Gastroesophageal sphincter (tissue), 4 donors: ENCODE measurements around the gene TIGD7. TPM values are rescaled to one million over a fixed set of nuclear protein-coding genes. Genes with fewer than 3 reads are reported as not detected.

Source experiments
- ATAC-seq: fragments of 150-250 bp; one replicate; pipeline ENCODE4 v1.9.1; 2016; ENCODE audit warnings: mild to moderate bottlenecking, moderate library complexity
- H3K27ac ChIP-seq, 4 donors: fragments of 200-600 bp; sonication (generic) in 3 of 4; 1 replicate in 3 of 4; 2 replicates in 1 of 4; pipeline ENCODE4 v1.5.1; 2016 to 2019
- H3K27me3 ChIP-seq: fragments of 200-600 bp; sonication (generic); one replicate; pipeline ENCODE4 v1.5.1; 2019
- H3K36me3 ChIP-seq, 2 donors: fragments of 200-600 bp; sonication (generic); one replicate each; pipeline ENCODE4 v1.5.1; 2019; ENCODE audit warnings: control low read depth in 1 of 2
- H3K4me1 ChIP-seq, 3 donors: fragments of 200-600 bp; sonication (generic); 1 replicate in 2 of 3; 2 replicates in 1 of 3; pipeline ENCODE4 v1.5.1; 2016 to 2019; ENCODE audit warnings: control low read depth in 2 of 3
- H3K4me3 ChIP-seq, 2 donors: fragments of 200-600 bp; sonication (generic); one replicate each; pipeline ENCODE4 v1.5.1; 2019; ENCODE audit warnings: mild to moderate bottlenecking in 1 of 2, moderate library complexity in 1 of 2
- H3K9me3 ChIP-seq, 3 donors: fragments of 200-600 bp; sonication (generic); one replicate each; pipeline ENCODE4 v1.5.1; 2017 to 2019; ENCODE audit warnings: control low read depth in 2 of 3
- EP300 ChIP-seq: sonication (generic); formaldehyde crosslinking; IDR thresholded peaks from one replicate; pipeline ENCODE4 v1.6.1; 2017; ENCODE audit warnings: antibody characterized with exemption, mild to moderate bottlenecking
- POLR2A ChIP-seq, 2 donors: fragments of 450-650 bp; IDR thresholded peaks; one replicate each; pipeline ENCODE4 v1.6.1; 2017; ENCODE audit warnings: antibody characterized with exemption in 2 of 2, mild to moderate bottlenecking in 2 of 2, moderate library complexity in 1 of 2
- POLR2AphosphoS5 ChIP-seq: sonication (generic); formaldehyde crosslinking; IDR thresholded peaks from one replicate; pipeline ENCODE4 v1.6.1; 2017; ENCODE audit warnings: antibody characterized with exemption
- WGBS, 2 donors: methylation state at CpG; one replicate each; pipeline ENCODE4 v1.1.5; 2018; ENCODE audit warnings: low coverage in 1 of 2; 5-methylcytosine and 5-hydroxymethylcytosine counted together
- total RNA-seq, 4 donors: library from RNA; depleted of rRNA; stranded (reverse); fragments of >200 nt; gene quantifications; one replicate each; pipeline ENCODE4 v1.1.0, GENCODE V29; 2016
- TF ChIP-seq, protein P1 (sequence below), 4 experiments: fragments of 200-600 bp in 2 of 4; fragments of 450-650 bp in 2 of 4; sonication (generic) in 1 of 4; IDR thresholded peaks; one replicate each; pipeline ENCODE4 v1.5.1; 2017 to 2019; ENCODE audit warnings: antibody characterized with exemption in 4 of 4, mild to moderate bottlenecking in 2 of 4, moderate library complexity in 2 of 4

The TIGD7 gene
- total RNA-seq, 4 donors from 2014 or later = 4.4 to 8.3 (median 6.2) TPM

DNA sequence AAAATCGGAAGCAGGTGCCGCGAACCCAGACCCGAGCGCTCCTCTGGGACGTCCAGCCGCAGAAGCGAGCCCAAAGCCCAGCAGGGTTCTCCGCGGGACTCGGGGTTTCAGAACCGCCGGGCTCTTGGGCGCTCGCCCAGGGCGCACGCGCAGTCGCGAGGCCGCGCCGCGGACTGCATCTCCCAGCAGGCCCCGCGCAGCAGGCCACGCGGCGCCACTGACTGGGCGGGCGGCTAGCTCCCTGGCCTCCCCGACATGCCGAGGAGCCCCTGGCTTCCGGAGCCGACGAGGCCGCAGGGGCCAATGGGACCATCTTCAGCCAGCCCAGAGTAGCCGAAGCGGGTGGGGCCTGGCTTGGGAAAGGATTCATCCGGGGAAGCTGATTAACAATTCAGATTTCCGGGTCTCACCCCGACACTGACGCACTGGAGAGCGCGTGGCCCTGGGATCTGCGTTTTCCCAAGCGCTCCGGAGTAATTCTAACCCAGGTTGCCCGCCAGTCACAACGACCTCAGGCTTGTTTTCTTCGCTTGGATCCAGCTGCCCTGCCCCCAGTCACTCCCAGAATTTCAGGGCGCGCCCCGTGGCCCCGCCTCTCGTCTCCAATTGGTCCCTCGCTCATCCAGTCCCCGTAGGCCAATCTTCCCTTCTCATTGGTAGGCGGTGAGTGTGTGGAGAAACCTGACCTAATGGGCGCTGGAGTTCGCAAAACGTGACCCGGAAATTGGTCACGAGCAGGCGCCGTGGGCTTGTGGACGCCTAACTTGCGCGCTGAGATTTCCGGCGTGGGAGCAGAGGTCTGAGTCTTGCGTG is 22.3 kb downstream of the TIGD7 start, which contains the start of gene ZNF263:
TSS of gene ZNF263 (plus strand) at position 762 of the 813 bp plus-strand sequence. CDS start 328 bp downstream, outside the sequence.
- Histone ChIP-seq H3K36me3 (peaks cover 0 to 34% of the 10 kb centered on the region in 2 donors), H3K4me1 (peaks cover 0 to 35% (median 16%) of the 10 kb centered on the region in 3 donors), H3K27ac (peak within 1 kb of the TSS; percentile 83 to 100 (median 98)), H3K4me3 (peak within 1 kb of the TSS; percentile 88 to 92), H3K27me3 (no peaks in the 10 kb centered on the region), H3K9me3 (peaks cover 0 to 34% (median 0%) of the 10 kb centered on the region in 3 donors)
- 0% methylated on average over 9 of the region's 72 CpGs; no CpG with 5 or more reads in 1 of the 2 donors for WGBS, 2 donors
- peak; percentile 97 for ATAC-seq
- TF ChIP-seq POLR2AphosphoS5 (peak; percentile 86), EP300 (no peak), POLR2A (IDR thresholded peaks at IDR 0.05) (peak; percentile 55 to 57)
- TF ChIP-seq, protein P1, sequence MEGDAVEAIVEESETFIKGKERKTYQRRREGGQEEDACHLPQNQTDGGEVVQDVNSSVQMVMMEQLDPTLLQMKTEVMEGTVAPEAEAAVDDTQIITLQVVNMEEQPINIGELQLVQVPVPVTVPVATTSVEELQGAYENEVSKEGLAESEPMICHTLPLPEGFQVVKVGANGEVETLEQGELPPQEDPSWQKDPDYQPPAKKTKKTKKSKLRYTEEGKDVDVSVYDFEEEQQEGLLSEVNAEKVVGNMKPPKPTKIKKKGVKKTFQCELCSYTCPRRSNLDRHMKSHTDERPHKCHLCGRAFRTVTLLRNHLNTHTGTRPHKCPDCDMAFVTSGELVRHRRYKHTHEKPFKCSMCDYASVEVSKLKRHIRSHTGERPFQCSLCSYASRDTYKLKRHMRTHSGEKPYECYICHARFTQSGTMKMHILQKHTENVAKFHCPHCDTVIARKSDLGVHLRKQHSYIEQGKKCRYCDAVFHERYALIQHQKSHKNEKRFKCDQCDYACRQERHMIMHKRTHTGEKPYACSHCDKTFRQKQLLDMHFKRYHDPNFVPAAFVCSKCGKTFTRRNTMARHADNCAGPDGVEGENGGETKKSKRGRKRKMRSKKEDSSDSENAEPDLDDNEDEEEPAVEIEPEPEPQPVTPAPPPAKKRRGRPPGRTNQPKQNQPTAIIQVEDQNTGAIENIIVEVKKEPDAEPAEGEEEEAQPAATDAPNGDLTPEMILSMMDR (IDR thresholded peaks at IDR 0.05) = peak in 2 of 4 experiments; percentile 10 to 21

DNA sequence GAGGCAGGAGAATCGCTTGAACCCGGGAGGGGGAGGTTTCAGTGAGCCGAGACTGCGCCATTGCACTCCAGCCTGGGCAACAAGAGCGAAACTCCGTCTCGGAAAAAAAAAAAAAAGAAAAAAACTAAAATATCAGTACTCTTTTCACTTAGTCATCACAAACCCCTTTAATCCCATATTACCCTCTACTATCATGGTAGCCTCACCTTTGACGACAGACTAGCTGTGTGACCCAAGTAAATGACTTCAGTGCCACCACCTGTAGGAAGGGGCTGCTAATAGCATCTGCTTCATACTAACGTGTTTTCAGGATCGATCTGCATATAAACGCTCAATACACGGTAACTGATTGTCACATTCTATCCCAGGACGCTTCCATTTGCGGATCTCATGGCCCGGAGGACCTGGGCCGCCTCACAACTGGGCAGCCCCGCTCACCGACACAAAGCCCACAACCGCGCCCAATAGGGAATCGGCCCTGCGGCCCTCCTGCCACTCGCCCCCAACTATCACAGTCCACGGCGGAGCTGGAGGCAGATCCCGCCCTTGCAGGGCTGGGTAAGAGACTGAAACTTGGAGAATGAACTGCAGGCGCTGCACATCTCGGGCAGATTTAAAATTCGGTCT is 23.0 kb downstream of the TIGD7 start:
- Histone ChIP-seq H3K4me3 (peak overlapping the region; percentile 88 to 92), H3K36me3 (peaks cover 0 to 27% of the 10 kb centered on the region in 2 donors), H3K9me3 (peaks cover 0 to 27% (median 0%) of the 10 kb centered on the region in 3 donors), H3K27ac (peak overlapping the region; percentile 83 to 100 (median 98)), H3K27me3 (no peaks in the 10 kb centered on the region), H3K4me1 (peaks cover 0 to 35% (median 16%) of the 10 kb centered on the region in 3 donors)
- 0 to 42% methylated on average over 5 to 12 of the region's 29 CpGs for WGBS, 2 donors
- TF ChIP-seq POLR2AphosphoS5 = no peak
- TF ChIP-seq, protein P1 (IDR thresholded peaks at IDR 0.05) = no peak
- TF ChIP-seq EP300 = no peak
- TF ChIP-seq POLR2A (IDR thresholded peaks at IDR 0.05) = no peak
- ATAC-seq = peak; percentile 7

DNA sequence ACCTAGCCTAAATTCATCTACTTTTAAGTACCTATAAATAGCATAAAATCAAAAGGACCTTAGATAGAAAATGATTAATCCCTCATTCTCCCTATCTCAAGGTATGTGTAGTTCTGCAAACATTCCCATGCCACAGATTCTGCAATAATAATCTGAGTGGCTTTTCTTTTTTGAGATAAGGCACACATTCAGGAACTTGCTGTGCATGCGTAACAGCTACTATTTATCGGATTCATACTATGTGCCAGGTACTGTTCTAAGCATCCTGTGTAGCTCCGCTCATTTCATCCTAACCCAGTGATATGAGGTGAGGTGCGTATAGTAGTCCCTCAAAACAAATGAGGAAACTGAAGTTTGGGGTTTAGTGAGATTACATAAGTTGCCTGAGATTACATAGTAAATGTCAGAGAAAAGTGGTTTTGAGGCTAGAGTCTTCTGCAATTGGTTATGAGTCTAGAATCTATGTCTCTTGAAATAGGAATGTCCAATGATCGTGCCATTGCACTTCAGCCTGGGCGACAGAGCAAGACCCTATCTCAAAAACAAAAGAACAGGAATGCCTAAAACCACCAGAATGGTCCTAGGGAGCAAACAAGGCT is 23.9 kb downstream of the TIGD7 start:
- no peak for TF ChIP-seq EP300
- TF ChIP-seq, protein P1 (IDR thresholded peaks at IDR 0.05) = no peak
- no peak for TF ChIP-seq POLR2AphosphoS5
- no peak for TF ChIP-seq POLR2A (IDR thresholded peaks at IDR 0.05)
- H3K36me3 ChIP-seq = peaks cover 0 to 18% of the 10 kb centered on the region in 2 donors
- H3K27ac ChIP-seq = no peak overlapping the region
- WGBS, 2 donors = 89 to 97% methylated on average over 4 to 6 of the region's 6 CpGs
- no peak for ATAC-seq
- H3K4me3 ChIP-seq = no peak overlapping the region
- H3K27me3 ChIP-seq = no peaks in the 10 kb centered on the region
- peaks cover 0 to 18% (median 0%) of the 10 kb centered on the region in 3 donors for H3K9me3 ChIP-seq
- peaks cover 0 to 35% (median 16%) of the 10 kb centered on the region in 3 donors for H3K4me1 ChIP-seq

DNA sequence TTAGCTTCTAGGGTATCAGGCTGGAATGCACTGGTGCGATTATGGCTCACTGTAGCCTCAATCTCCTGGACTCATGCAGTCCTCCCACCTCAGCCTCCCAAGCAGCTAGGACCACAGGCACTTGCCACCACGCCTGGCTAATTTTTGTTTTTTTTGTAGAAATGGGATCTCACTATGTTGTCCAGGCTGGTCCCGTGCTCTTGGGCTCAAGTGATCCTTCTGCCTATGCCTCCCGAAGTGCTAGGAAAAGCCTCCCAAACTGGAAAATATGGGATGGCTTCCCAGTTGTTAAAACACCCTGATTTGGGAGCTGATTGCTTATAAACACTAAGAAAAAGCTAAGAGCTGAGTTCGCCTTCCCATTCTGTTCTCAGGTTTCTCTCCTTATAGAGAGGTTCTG is 28.6 kb downstream of the TIGD7 start:
- H3K9me3 ChIP-seq = no peaks in the 10 kb centered on the region
- H3K4me3 ChIP-seq = no peak overlapping the region
- H3K27ac ChIP-seq = no peak overlapping the region
- H3K27me3 ChIP-seq = no peaks in the 10 kb centered on the region
- H3K4me1 ChIP-seq = peaks cover 0 to 4% (median 0%) of the 10 kb centered on the region in 3 donors
- 48 to 93% methylated on average over 3 to 5 of the region's 5 CpGs for WGBS, 2 donors
- TF ChIP-seq POLR2A (IDR thresholded peaks at IDR 0.05) (no peak), EP300 (no peak), POLR2AphosphoS5 (no peak)
- TF ChIP-seq, protein P1 (IDR thresholded peaks at IDR 0.05) = no peak
- no peak for ATAC-seq
- H3K36me3 ChIP-seq = no peaks in the 10 kb centered on the region
